ENCODE data around the gene TRPC6.

TRPC6 gene

DNA sequence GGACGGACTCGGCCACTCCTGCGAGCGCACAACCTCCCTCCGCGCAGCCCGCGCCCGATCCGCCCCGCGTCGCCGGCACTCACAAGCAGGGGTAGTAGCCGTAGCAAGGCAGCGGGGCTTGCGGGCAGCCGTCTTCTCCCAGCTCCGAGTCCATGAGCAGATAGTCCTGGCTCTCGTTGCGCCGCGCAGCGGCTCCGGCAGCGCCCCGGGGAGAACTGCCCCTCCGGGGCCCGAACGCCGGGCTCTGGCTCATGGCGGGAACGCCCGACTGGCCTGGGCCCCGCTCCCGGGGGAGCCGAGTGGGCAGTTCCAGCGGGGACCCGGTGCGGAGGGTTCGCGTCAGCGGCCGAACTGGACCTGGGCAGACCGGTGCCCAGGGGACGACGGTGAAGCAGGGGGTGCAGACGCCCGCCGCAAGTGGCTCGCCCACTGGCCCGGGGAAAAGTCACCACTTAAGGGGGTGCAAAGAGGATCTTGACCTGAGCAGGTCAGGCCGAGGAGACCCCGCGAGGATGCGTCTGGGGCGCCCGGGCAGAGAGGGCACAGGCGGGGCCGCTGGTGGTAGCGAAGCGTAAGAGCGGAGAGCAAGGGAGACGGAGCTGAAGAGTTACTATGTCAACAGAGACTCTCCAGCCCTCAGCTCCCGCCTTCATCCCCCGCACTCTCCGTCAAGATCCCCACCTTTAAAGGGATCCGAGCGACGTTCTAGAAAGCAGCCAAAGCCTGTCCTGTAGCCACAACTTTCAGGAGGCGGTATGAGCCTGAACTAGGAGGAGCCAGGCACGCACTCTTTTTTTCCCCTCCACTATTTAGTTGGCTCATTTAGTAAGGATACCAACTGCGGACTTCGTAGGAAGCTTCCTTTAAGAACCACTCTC, at the start of gene TRPC6:
Gene TRPC6 (minus strand): TSS at position 757 of the 878 bp plus-strand sequence. CDS start 504 bp downstream, at position 253.
- no peak for DNase-seq

DNA sequence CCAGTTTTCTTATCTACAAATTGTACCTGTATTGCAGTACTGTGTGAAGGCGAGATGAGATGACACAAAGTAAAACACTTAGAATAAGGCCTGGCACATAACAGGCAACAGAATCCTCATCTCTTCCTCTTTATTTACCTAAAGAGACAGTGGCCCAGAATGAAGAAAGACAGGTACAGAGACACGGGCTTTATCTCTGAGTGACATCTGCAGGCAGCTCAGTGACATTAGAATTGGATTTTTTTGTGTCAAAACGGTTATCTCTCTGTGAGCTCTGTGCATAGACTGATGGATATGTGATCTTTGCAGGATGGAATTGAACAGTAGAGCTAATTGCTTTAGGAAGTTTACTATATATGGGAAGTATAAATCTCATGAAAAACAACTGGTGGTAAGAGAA, 36.2 kb upstream of the TRPC6 start:
- no peak for DNase-seq

DNA sequence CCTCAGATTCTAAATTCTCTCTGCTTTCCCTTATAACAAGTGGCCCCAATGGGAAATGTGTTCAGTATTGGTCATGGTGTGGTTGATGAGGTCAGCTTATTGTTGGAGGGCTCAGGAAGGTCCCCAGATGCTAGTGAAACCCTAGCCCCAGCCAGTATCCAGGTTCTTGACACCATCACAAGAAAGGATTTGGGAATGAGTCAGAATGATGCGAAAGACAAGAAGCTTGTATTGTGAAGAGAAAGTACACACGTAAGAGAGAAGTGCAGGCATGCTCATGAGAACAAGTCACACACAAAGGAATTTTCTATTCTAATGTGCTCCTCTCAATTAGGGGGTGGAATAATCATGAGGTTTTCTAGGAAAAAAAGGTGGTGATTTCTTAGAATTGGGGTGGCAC, 34.9 kb upstream of the TRPC6 start:
- no peak for DNase-seq

DNA sequence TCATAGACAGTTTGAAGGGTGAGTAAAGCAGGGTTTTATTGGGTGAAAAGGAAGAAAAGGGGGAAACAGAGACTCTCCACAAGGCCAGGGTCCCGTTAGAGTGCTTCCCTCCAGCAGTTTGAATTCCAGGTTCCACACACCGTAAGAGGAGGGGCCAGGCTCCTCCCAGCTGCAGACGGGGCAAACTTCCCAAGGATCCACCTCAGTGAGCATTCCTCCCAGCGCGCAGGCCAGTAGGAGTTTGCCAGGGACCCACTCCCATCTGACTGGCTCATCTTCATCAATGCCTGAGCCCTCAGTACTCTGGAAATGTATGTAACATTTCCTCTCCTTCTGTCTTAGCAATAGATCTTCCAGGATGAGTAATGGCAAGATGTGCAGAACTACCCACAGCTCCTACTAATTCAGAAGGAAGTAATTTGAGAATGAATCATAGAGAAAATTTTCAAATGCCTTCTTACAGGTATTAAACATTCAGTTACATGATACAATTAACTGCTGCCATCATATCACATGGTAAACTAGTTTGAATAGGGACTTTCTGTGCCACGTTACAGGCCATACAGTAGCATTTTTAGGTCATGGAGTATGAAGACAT, 34.0 kb upstream of the TRPC6 start:
- no peak for DNase-seq

DNA sequence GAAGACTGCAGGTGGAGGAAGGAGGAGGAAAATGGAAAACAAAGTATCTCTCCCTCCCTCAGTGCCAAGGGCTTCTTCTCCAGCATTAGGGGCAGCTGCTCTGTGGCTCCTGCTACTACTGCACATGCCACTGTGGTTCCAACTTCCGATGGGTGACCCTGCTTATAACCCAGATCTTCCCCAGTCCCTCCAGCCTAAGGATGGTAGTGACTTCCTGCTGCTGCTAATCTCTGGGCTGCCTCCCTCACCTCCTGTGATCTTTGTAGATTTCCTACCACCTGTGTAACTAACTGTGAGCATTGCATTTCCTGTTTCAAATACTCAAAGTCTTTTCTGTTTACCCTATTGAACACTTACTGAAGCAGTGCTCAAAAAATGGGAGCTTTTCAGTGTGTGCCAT, 28.7 kb upstream of the TRPC6 start:
- DNase-seq: no peak

DNA sequence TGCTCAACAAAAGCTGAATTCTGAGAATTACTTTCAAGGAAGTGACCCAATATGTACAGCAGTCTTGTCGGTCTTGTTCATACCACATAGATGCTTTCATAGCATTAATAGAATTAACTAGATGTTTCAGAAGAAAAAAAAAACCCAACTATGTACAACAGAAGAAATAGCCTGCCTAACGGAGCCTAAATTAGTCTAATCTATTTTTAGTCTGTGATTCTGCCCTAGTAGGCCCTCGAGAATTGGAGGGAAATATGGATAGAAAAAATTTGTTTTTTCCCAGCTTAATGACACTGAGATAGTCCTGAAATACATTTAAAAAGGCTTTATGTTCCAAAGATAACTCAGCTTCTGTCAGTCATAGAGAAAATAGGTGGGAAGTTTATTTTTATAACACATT, 17.1 kb upstream of the TRPC6 start:
- no peak for DNase-seq

DNA sequence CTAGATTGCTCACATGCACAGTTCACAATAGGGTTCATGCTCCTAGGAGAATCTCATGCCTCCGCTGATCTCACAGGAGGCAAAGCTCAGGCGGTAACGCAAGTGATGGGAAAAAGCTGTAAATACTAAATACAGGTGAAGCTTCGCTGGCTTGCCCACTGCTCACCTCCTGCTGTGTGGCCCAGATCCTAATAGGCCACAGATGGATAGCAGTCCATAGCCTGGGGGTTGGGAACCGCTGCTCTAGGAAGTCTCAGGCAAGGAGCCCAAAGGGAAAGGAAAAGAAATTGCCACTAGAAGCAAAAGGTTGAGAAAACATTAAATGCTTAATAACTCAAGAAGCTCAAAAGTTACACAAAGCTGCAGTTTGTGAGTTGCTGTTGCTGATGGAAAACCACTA, 3.2 kb upstream of the TRPC6 start:
- DNase-seq: no peak

DNA sequence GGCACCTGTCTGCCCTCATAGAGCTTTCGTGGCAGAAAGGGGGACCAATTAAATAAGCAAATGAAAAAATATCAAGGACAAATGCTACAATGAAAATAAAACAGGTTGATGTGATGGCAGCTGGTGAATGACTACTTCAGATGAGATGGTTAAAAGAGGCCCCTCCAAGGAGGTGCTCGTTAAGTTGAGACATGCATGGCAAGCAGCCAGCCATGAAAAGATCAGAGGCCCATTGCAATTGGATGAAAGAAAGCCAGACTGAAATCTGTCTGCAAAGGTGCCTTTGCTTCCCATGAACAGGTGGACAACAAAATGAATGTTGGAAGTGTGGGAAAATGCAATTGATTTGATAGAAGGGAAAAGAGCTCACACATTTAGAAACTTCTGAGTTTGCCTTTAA, 848 bp upstream of the TRPC6 start:
- DNase-seq: no peak

DNA sequence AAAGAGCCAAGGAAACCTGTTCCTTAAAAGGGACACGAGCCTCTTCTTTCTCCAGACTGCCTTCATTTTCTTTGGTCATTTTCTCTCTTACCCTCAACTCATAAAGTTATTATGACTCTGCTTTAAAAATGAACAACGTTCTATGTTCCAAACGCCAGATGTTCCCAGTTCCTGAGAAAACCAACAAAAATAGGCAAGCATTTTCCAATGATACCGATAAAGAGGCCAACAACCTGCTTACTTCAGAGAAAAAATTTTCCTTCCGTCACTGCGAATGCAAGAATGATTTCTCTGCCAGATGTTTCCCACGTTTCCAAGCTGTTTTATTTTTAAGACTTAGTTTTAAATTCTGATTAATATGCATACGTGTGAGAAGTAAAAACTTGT, 315 bp upstream of the TRPC6 start:
- DNase-seq: no peak

DNA sequence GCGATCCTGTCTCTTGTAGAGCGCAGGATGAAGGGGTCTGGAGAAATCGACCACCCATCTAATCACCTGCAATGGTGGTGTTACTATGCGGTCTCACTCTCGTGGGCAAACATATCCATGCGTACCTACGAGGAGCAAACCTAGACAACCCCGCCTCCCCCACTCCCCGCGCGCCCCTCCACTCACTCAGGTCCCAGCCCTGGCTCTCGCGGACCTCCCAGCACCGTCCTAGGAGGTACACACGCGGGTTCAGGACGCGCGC, 887 bp downstream of the TRPC6 start:
- DNase-seq: no peak

DNA sequence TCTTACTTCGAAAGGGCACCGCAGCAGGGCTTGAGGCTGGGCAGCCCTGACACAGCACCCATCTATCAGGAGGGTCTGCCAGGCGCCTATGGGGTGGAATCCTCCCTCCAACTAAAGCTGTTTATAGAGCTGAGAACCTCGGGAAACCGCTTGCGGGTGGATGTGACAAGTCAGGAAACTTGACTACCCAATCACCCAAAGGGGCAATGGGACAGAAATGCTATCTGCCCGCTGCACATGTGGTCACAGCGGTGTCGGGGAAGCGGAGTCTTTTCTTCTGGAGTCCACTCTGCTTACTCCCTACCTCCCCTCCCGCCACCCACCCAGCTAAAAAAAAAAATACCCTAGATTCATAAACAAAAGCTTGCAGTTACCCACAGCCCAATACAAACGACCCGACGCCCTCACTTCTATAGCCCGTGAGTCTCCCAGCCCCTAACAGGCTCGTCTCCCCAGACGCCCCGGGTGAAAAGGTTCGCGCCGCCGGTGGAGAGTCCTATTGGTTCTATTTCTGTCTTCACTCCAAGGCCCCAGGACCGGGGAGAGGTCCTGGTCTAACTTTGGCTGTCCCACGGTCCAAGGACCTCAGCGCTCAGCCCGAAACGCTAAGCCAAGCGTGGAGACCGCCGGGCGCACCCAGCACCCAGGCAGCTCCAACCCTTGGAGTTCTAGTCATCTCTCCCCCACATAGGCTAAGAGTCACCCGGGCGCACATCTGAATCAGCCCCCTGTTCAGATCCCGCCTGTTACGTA, 1.4 kb downstream of the TRPC6 start:
- no peak for DNase-seq

DNA sequence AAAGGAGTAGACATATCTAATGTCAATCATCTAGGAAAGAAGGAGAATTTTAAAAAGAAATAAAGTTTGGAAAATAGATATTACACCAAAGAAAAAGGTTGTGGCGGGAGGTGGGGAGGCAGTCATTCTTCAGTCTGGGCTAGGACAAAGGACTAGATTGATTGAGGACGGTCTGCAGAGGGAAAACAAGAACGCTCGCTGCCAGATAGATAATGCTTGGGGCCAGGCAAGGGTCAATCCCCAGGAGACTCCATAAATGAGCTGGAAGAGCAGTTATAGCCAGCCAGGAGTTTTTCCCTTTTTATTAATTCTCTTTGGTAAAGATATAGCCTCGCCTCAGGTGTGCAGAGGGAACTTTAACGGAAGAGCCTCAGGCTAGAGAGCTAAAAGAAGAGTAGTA, 6.3 kb downstream of the TRPC6 start:
- DNase-seq: no peak

DNA sequence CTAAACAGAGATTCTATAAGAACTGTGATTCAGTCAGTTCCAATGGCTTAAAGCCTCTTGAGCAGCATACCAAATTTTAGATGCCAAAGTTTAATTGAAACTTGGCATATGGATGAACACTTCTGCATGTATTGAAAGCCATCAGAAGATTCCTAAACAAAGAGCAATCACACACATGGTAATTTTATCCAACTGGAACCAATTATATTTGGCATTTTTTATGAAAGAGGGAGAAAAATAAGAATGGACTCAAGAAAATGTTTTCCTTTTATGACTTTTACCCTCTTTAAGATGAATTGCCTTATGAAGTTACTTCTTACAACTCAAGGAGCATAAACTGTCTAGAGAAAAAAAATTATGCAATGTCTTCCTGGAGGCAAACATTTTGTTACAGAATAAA, 7.4 kb downstream of the TRPC6 start:
- no peak for DNase-seq

DNA sequence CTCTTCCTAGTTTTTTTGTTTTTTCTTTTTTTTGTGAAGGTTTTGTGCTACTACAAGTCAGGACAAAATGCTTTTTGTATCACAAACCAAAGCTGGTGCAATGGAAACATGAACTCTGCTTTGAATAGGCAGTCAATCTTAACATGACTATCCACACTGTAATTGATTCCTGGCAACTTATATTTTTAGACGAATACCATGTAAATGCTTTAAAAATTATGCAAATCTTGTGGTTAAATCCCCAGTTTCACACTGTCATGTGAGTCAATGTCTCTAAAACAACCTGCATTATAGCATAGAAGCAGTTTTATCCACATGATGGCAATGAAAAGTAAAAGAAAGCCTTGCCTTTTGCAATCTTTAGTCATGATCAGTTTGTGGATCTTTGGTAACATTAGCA, 8.9 kb downstream of the TRPC6 start:
- no peak for DNase-seq

DNA sequence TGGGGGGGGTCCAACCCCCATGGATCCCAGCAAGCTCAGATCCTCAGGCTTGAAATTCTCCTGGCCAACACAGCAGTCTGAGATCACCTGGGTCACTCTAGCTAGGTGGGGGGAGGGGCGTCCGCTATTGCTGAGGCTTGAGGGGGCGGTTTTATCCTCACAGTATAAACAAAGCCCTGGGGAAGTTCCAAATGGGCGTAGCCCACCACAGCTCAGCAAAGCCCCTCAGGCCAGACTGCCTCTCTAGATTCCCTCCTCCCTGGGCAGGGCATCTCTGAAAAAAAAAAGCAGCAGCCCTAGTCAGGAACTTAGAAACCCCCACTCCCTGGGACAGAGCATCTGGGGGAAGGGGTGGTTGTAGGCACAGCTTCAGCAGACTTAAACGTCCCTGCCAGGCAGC, 16.7 kb downstream of the TRPC6 start:
- DNase-seq: no peak

DNA sequence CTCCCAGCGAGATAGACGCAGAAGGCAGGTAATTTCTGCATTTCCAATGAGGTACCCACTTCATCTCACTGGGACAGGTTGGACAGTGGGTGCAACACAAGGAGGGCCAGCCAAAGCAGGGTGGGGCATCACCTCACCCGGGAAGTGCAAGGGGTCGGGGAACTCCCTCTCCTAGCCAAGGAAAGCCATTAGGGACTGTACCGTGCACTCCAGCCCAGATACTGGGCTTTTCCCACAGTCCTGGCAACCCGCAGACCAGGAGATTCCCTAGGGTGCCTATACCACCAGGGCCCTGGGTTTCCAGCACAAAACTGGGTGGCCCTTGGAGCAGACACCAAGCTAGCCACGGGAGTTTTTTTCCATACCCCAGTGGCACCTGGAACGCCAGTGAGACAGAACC, 17.2 kb downstream of the TRPC6 start:
- no peak for DNase-seq

DNA sequence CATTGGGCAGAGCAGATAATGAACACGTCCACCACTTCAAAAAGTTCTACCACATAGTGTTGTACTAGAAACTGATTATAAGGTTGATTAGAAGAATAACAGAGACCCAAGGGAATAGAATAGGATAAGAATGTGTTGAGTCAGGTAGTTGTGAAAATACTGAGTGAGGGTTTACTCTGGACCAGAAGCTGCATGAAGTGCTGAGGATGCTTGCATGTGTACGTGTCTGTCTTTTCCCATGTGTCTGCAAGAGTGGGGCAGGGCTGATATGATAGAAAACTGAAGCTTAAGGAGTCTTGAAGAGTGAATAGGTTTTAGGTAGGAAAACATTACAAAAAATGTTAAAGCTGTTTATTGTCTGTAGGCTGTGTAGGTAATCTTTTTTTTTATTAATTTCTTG, 20.6 kb downstream of the TRPC6 start:
- DNase-seq: no peak

DNA sequence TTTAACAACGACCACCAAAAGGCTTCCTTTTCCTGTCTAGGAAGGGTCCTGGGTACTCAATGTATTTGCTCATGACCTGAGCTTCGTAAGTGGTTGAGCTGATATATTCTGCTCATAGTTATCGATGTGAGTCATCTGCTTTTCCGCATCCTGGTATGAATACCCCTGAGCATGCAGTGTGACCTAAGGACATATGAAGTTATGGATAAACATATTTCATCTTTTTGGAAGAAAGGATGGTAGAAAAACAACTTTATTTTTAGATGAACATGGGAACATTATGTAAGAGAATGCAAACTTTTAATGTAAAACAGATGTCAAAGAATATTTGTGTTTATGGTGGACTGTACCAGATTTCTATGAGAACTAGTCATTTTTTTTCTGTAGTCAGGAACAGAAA, 28.4 kb downstream of the TRPC6 start:
- DNase-seq: no peak

DNA sequence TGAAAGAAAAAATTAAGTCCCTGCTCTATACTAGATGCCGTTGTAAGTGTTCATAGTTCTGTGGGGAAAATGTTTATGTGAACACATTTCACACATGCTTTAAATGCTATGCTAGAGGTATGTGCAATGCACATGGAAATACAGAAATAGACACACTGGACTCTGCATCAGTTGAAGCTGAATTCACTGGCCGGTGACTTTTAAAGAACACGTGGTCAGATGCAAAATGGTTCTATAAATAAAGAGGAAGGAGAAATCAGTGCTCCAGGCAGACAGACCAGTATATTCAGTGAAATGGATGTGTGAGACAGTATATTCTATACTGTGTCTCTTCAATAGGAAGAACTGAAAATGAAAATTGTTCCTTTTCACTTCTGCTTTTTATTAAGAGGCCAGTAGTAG, 29.9 kb downstream of the TRPC6 start:
- no peak for DNase-seq

DNA sequence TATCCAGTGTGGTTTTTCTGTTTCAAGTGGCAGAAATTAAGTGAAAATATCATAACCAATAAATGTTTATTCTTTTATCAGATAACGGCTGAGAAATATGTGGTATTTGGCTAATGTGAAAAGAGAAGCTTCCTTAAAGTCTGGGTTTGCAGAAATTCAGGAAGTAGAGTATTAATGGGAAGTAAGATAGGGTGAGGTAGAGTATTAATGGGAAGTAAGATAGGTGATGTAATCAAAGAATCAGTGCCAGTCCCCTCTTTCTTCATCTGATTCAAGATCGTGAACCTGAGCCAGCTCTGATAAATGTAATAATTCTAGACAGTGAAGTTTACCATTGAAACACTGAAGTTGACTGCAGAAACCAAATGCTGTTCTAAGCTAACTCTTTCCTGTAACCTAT, 30.9 kb downstream of the TRPC6 start:
- no peak for DNase-seq

DNA sequence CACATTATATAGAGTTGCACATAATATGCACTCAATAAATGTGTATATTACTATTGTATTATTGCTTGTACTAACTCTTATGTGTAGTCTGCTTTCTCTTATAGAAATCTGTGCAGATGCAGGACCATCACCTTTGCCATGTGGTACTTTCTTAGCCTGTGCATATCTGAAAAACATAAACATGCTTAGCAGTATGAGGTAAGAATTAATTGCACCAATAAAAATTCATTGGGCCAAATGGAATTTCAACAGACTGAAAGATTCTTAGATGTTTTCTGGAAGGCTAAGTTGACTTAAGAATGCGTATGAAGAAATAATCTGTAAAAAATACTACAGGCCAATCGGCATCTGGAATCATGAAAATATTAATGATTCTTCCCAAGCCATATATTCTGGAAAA, 55.3 kb downstream of the TRPC6 start:
- DNase-seq: no peak

DNA sequence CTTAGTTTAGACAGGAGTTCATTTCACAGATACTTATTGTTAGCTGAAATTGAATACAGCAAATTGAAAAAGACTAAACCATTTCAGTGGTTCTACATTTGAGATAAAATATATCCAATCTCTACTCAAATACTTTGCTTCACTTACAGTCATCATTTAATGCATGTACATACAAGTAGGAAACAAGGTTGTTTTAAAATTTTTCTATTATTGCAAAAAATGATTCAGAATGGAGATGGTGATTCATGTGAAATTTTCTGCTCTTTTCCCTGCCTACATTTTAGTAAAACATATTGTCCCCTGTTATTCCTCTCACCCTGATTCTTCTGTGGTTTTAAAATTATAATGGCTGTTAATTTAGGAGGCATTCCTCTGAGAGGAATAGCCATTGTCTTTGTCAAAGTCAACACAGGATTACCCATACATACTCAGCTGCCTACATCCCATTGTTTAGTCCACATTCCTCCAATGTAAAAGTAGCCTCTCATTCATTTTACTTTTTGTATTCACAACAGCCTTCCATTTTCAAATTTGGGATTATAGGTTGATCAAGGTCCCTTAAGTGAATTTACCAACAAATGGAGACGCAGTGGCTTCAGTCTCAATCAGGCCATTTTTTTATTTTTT, 60.1 kb downstream of the TRPC6 start:
- no peak for DNase-seq

DNA sequence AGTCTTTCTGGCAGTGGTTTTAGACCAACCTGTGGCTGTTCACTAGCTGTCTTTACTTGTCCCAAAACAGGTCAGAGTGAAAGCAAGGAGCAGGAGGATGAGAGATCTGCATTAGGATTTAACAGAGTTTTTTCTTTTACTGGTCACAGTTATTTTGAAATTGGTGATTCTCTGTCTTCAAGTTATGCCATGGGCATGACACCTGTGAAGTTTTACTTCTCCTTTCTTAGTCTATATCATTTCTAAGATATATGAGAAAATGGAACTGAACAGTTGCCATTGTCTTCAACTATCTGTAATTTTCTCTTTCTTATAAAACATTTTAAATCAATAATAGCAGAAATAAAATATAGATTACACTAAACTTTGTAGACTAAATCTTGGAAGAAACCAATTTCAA, 60.6 kb downstream of the TRPC6 start:
- DNase-seq: no peak

DNA sequence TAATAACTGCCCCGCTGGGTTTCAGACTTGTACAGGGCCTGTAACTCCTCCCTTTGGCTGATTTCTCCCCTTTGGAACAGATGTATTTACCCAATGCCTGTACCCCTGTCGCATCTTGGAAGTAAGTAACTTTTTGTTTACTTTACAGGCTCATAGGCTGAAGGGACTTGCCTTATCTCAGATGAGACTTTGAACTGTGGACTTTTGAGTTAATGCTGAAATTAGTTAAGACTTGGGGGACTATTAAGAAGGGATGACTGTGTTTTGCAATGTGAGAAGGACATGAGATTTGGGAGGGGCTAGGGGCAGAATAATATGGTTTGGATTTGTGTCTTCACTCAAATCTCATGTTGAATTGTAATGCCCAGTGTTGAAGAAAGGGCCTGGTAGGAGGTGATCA, 62.0 kb downstream of the TRPC6 start:
- DNase-seq: no peak
